ENCODE measurements around the gene KIF12. TPM values are rescaled to one million over a fixed set of nuclear protein-coding genes. Genes with fewer than 3 reads are reported as not detected.

The KIF12 gene
- total and polyA plus RNA-seq, 9 donors: 0.54 to 17.8 (median 2.0) TPM; not detected in 1

- WGBS, 3 donors: 92 to 96% (median 92%) methylated on average over 7 of the region's 7 CpGs
- no peaks in the 10 kb centered on the region for H3K27me3 ChIP-seq
Observed at GRCh38 chr9:114117614-114117995, 18.5 kb upstream of the KIF12 start.

GRCh38 chr9:114116126-114116747 lies 17.1 kb upstream of the KIF12 start:
- no peaks in the 10 kb centered on the region for H3K4me1 ChIP-seq (ENCODE audit: insufficient read depth)
- no peak overlapping the region for H3K27ac ChIP-seq
- H3K9me3 ChIP-seq: no peaks in the 10 kb centered on the region
- DNase-seq: no peak
- no peaks in the 10 kb centered on the region for H3K27me3 ChIP-seq
- no peak overlapping the region for H3K4me3 ChIP-seq
- no peak for TF ChIP-seq POLR2A (IDR thresholded peaks at IDR 0.05)
- TF ChIP-seq CTCF (IDR thresholded peaks at IDR 0.05): no peak
- TF ChIP-seq EP300 (IDR thresholded peaks at IDR 0.05): no peak
- no peaks in the 10 kb centered on the region for H3K36me3 ChIP-seq
- WGBS, 3 donors: 72 to 75% (median 73%) methylated on average over 12 of the region's 12 CpGs
- intact Hi-C loops (cut with DNase I): no loop called here

More at GRCh38 chr9:114117614-114117995, 18.5 kb upstream of the KIF12 start:
- TF ChIP-seq CTCF (IDR thresholded peaks at IDR 0.05) (no peak), POLR2A (IDR thresholded peaks at IDR 0.05) (no peak), EP300 (IDR thresholded peaks at IDR 0.05) (no peak)
- intact Hi-C loops (cut with DNase I): no loop called here
- no peak overlapping the region for H3K27ac ChIP-seq
- no peaks in the 10 kb centered on the region for H3K4me1 ChIP-seq (ENCODE audit: insufficient read depth)
- no peaks in the 10 kb centered on the region for H3K36me3 ChIP-seq
- no peak for DNase-seq
- no peaks in the 10 kb centered on the region for H3K9me3 ChIP-seq
- no peak overlapping the region for H3K4me3 ChIP-seq

- no peak for TF ChIP-seq EP300 (IDR thresholded peaks at IDR 0.05)
- TF ChIP-seq CTCF (IDR thresholded peaks at IDR 0.05): no peak
- no peak for TF ChIP-seq POLR2A (IDR thresholded peaks at IDR 0.05)
- DNase-seq: no peak
- H3K9me3 ChIP-seq: no peaks in the 10 kb centered on the region
- intact Hi-C loops (cut with DNase I): no loop called here
- no peaks in the 10 kb centered on the region for H3K36me3 ChIP-seq
- H3K4me3 ChIP-seq: no peak overlapping the region
- H3K4me1 ChIP-seq (ENCODE audit: insufficient read depth): no peaks in the 10 kb centered on the region
- no peak overlapping the region for H3K27ac ChIP-seq
- no peaks in the 10 kb centered on the region for H3K27me3 ChIP-seq
- WGBS, 3 donors: 78 to 86% (median 79%) methylated on average over 9 of the region's 9 CpGs
Observed at GRCh38 chr9:114115654-114116125, 16.6 kb upstream of the KIF12 start.

GRCh38 chr9:114114364-114114763 lies 15.3 kb upstream of the KIF12 start:
- Histone ChIP-seq H3K27ac (no peak overlapping the region), H3K36me3 (no peaks in the 10 kb centered on the region), H3K27me3 (no peaks in the 10 kb centered on the region), H3K4me3 (no peak overlapping the region), H3K4me1 (ENCODE audit: insufficient read depth) (no peaks in the 10 kb centered on the region), H3K9me3 (no peaks in the 10 kb centered on the region)
- WGBS, 3 donors: 38 to 49% (median 42%) methylated on average over 2 of the region's 2 CpGs
- no peak for TF ChIP-seq EP300 (IDR thresholded peaks at IDR 0.05)
- TF ChIP-seq CTCF (IDR thresholded peaks at IDR 0.05): no peak
- no peak for TF ChIP-seq POLR2A (IDR thresholded peaks at IDR 0.05)
- intact Hi-C loops (cut with DNase I): no loop called here
- no peak for DNase-seq

Data from ovary (tissue), 9 donors.